IMR-90 (cell line): ENCODE data around the gene GPR179.

Experiments
- CEBPB ChIP-seq: IDR thresholded peaks from 2 replicates; pipeline ENCODE4 v1.6.1; 2012; ENCODE audit warnings: low read depth, low read length, improper control_type of control experiment
- CHD1 ChIP-seq: IDR thresholded peaks from 2 replicates; pipeline ENCODE4 v1.6.1; 2012; ENCODE audit warnings: low read depth, low read length, improper control_type of control experiment
- MXI1 ChIP-seq: IDR thresholded peaks from 2 replicates; pipeline ENCODE4 v1.6.1; 2012; ENCODE audit warnings: low read depth, mild to moderate bottlenecking, low read length, moderate library complexity, borderline replicate concordance
- POLR2A ChIP-seq: IDR thresholded peaks from 2 replicates; pipeline ENCODE4 v1.6.1; 2012; ENCODE audit warnings: mild to moderate bottlenecking, low read depth, low read length
- RAD21 ChIP-seq: IDR thresholded peaks from 2 replicates; pipeline ENCODE4 v1.6.1; 2012; ENCODE audit warnings: low read length, improper control_type of control experiment
- RCOR1 ChIP-seq: IDR thresholded peaks from 2 replicates; pipeline ENCODE4 v1.6.1; 2012; ENCODE audit warnings: mild to moderate bottlenecking, low read length, improper control_type of control experiment; ENCODE audit not compliant: insufficient replicate concordance
- RFX5 ChIP-seq: IDR thresholded peaks from 2 replicates; pipeline ENCODE4 v1.8.0; 2012; ENCODE audit warnings: low read depth, mild to moderate bottlenecking, low read length, moderate library complexity
- TF ChIP-seq, protein P1 (sequence below): conservative IDR thresholded peaks from 2 replicates; pipeline ENCODE4 v1.5.1; 2012; ENCODE audit warnings: mild to moderate bottlenecking, low read depth, low read length, improper control_type of control experiment

GRCh38 chr17:38325221-38325851 is 18.4 kb downstream of the GPR179 start:
- TF ChIP-seq, protein P1, sequence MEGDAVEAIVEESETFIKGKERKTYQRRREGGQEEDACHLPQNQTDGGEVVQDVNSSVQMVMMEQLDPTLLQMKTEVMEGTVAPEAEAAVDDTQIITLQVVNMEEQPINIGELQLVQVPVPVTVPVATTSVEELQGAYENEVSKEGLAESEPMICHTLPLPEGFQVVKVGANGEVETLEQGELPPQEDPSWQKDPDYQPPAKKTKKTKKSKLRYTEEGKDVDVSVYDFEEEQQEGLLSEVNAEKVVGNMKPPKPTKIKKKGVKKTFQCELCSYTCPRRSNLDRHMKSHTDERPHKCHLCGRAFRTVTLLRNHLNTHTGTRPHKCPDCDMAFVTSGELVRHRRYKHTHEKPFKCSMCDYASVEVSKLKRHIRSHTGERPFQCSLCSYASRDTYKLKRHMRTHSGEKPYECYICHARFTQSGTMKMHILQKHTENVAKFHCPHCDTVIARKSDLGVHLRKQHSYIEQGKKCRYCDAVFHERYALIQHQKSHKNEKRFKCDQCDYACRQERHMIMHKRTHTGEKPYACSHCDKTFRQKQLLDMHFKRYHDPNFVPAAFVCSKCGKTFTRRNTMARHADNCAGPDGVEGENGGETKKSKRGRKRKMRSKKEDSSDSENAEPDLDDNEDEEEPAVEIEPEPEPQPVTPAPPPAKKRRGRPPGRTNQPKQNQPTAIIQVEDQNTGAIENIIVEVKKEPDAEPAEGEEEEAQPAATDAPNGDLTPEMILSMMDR = no peak
- TF ChIP-seq CEBPB = no peak
- no peak for TF ChIP-seq RAD21
- TF ChIP-seq POLR2A = no peak
- no peak for TF ChIP-seq CHD1
- no peak for TF ChIP-seq MXI1
- TF ChIP-seq RCOR1 = no peak
- TF ChIP-seq RFX5 = no peak
